Pancreas (tissue), 10 donors: Measurements from ENCODE around the gene TFDP2. TPM values are rescaled to one million over a fixed set of nuclear protein-coding genes. Genes with fewer than 3 reads are reported as not detected.
A peak's percentile ranks its signal among the peaks of the same experiment; 100 is the strongest.

ENCODE experiments used
- ATAC-seq, 4 donors: fragments of 200-7000 bp; cut with Tn5 transposase; one replicate each; pipeline versions ENCODE4 v1.8.0 to v1.9.1; 2020; ENCODE audit warnings: mild to moderate bottlenecking in 4 of 4, moderate library complexity in 4 of 4
- DNase-seq, 6 donors: peaks; one replicate each; pipeline ENCODE4 v3.0.0-alpha.2; 2020
- FAIRE-seq: peaks from 2 replicates; lab custom pipeline; 2012; peaks lifted over from hg19 to GRCh38; lab: Jason Lieb, UNC
- H3K27ac ChIP-seq, 4 donors: fragments of 200-600 bp; sonication (generic); 1 replicate in 3 of 4; 2 replicates in 1 of 4; pipeline versions ENCODE4 v1.5.0 to v1.8.0; 2020
- H3K27me3 ChIP-seq, 4 donors: fragments of 200-600 bp; one replicate each; pipeline ENCODE4 v1.8.0; 2021
- H3K36me3 ChIP-seq, 3 donors: fragments of 200-600 bp; sonication (generic) in 1 of 3; one replicate each; pipeline versions ENCODE4 v1.5.0 to v1.8.0; 2020 to 2021
- H3K4me1 ChIP-seq, 3 donors: fragments of 200-600 bp; one replicate each; pipeline ENCODE4 v1.8.0; 2021
- H3K4me3 ChIP-seq, 4 donors: fragments of 200-600 bp; sonication (generic) in 2 of 4; one replicate each; pipeline versions ENCODE4 v1.5.0 to v1.8.0; 2020 to 2021
- H3K9me3 ChIP-seq, 4 donors: fragments of 200-600 bp; one replicate each; pipeline ENCODE4 v1.8.0; 2021
- WGBS, 2 donors: extraction: QIAGEN DNeasy Blood & Tissue Kit; methylation state at CpG; one replicate each; pipeline ENCODE4 v1.1.7; 2013; 5-methylcytosine and 5-hydroxymethylcytosine counted together
- intact Hi-C, 3 donors: fragments of 100-400 bp; cut with DNase I; formaldehyde crosslinking; loops; one replicate each; pipeline versions ENCODE4 v1.11.1 to v1.14.2; 2022
- polyA plus RNA-seq, 2 donors: library from polyadenylated mRNA; stranded (reverse); fragments of 200-250 nt; gene quantifications; one replicate each; pipeline ENCODE4 v1.2.3, GENCODE V29; 2013
- total RNA-seq, 6 donors: library from RNA; stranded (reverse); fragmentation: NEBNext Ultra II Directional in 4 of 6; extraction: Animal tissue kit (Norgen Biotek cat#: 25700) in 4 of 6; gene quantifications; one replicate each; pipeline versions ENCODE4 v1.2.1 to v1.2.4, GENCODE V29; 2021 to 2023
- TF ChIP-seq, protein P1 (sequence below), 4 donors: fragments of 200-600 bp; sonication (generic) in 3 of 4; IDR thresholded peaks; one replicate each; pipeline versions ENCODE4 v1.5.0 to v1.8.0; 2021; ENCODE audit warnings: antibody characterized with exemption in 4 of 4
- donor health status: healthy with polysubstance abuse.
- donor health status: DM: no; HTN: no; CAD: no; lungs with moderate emphysema.
- donor health status: DM: no; HTN: no; CAD: no.
- donor health status: control.
- donor health status: control.
- donor health status: Bipolar disorder and iron deficiency.
- donor health status: DM: yes; HTN: yes; CAD: no.
- donor health status: DM: no; HTN: no; CAD: no.
- donor health status: DM: no; HTN: no; CAD: no.
- donor health status: DM: yes; HTN: yes; CAD: no.

Gene TFDP2, protein sequence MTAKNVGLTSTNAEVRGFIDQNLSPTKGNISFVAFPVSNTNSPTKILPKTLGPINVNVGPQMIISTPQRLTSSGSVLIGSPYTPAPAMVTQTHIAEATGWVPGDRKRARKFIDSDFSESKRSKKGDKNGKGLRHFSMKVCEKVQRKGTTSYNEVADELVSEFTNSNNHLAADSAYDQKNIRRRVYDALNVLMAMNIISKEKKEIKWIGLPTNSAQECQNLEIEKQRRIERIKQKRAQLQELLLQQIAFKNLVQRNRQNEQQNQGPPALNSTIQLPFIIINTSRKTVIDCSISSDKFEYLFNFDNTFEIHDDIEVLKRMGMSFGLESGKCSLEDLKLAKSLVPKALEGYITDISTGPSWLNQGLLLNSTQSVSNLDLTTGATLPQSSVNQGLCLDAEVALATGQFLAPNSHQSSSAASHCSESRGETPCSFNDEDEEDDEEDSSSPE
- 10 to 100 TPM; 14.8 to 25.7 (median 17.4) TPM for total RNA-seq
- 1 to 10 TPM; 4.6 to 6.9 TPM for polyA plus RNA-seq

DNA sequence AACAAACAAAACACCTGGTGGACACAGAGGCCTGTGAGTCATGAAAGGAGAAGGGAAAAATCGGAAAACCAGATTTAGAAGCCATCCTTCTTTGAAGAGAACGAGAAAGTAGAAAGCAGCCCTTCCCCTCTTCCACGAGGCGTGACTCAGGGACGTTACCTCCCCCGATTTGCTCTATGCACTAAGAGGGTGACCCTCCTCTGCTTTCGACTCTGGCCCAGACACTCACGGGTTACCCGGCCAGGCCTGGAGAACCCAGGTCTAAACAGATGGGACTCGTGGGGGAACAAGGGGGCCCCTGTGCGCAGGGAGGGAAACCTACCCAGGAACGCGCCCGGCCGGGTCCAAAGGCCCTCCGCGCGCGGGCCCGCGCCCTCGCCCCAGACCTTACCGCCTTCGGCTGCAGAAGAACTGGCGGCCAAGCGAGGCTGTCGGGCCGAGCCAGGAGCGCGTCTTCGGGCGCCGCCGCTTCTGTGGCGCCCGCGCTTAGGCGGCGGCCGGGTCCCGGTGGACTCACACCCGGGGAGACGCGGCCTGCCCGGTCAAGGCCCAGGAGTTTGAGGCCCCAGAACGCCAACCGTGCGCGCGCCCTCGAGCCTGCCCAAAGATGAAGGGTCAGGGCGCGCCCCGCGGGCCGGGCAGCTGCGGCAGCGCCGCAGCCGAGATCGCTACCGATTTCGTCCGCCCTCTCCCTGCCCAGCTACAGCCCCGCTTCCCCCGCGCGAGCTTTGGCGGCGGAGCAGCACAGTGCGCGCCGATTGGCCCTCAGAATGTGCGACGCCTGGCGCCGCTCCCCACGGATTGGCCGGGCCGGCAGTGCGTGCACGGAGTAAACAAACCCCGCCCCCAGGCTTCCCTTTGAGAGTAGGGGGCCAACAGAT is at the start of gene TFDP2:
Gene TFDP2 (minus strand): TSS at position 753 of the 881 bp plus-strand sequence. CDS start 47,795 bp downstream, outside the sequence.
- Histone ChIP-seq H3K27ac (peak within 1 kb of the TSS; percentile 56 to 80 (median 70)), H3K9me3 (no peaks in the 10 kb centered on the region), H3K36me3 (no peaks in the 10 kb centered on the region), H3K27me3 (no peaks in the 10 kb centered on the region), H3K4me3 (peak within 1 kb of the TSS; percentile 74 to 93 (median 82)), H3K4me1 (peaks cover 5 to 13% (median 6%) of the 10 kb centered on the region in 3 donors)
- ATAC-seq (peak; percentile 98 to 100 (median 99)), FAIRE-seq (no peak), DNase-seq (peak; percentile 85 to 94 (median 88))
- intact Hi-C loops, result no loop called here
- WGBS, 2 donors, result 0% methylated on average over 71 to 83 of the region's 83 CpGs
- TF ChIP-seq, protein P1, sequence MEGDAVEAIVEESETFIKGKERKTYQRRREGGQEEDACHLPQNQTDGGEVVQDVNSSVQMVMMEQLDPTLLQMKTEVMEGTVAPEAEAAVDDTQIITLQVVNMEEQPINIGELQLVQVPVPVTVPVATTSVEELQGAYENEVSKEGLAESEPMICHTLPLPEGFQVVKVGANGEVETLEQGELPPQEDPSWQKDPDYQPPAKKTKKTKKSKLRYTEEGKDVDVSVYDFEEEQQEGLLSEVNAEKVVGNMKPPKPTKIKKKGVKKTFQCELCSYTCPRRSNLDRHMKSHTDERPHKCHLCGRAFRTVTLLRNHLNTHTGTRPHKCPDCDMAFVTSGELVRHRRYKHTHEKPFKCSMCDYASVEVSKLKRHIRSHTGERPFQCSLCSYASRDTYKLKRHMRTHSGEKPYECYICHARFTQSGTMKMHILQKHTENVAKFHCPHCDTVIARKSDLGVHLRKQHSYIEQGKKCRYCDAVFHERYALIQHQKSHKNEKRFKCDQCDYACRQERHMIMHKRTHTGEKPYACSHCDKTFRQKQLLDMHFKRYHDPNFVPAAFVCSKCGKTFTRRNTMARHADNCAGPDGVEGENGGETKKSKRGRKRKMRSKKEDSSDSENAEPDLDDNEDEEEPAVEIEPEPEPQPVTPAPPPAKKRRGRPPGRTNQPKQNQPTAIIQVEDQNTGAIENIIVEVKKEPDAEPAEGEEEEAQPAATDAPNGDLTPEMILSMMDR (IDR thresholded peaks at IDR 0.05), result no peak

DNA sequence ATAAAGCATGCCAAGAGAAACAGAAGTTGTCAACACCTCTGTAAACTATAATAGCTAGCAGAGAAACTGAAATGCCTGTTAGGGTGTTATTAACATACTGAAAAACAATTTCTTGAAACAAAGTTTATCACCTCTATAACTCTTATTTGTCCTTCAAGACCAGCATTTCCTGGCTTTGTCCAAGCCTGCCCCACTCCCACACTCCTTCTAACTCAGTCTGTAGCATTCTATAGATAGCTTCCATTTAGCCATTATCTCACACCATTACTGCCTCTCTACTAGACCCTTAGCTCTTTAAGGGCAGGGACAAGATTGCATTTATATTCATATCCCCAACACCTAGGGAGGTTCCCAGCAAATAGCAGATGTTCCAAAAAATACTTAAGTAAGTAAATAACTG is 39.5 kb upstream of the TFDP2 start:
- Histone ChIP-seq H3K9me3 (no peaks in the 10 kb centered on the region), H3K4me1 (no peaks in the 10 kb centered on the region), H3K36me3 (no peaks in the 10 kb centered on the region), H3K27ac (no peak overlapping the region), H3K4me3 (no peak overlapping the region), H3K27me3 (no peaks in the 10 kb centered on the region)
- TF ChIP-seq, protein P1 (IDR thresholded peaks at IDR 0.05), result no peak
- DNase-seq (no peak), ATAC-seq (no peak), FAIRE-seq (no peak)
- intact Hi-C loops, result no loop called here

DNA sequence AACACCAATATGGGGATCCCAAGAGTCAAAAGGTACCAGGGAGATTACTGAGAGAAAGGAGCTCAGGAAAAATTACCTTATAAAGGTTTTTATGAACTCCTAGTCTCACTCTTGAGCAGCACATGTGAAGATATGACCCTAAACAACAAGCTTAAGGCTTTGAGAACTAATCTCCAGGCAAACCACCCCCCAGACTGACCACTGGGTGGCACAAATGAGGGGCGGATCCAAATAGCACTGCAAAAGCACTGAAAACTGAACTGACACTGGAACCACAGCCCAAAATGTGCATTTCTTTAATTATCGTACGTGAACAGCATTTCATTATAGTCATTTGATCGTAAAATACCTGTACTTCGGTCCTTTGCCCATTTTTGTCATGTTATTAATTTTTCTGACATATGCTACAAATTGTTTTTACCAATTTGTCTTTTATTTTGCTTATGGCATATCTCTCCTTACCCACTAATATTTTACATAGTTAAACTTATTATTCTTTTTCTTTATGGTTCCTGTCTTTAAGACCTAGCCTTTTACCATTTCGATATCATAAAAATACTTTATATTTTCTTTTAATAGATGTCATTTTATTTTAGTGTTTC is 31.5 kb upstream of the TFDP2 start:
- ATAC-seq (peak in 3 of 4 donors; percentile 55 to 64 (median 56)), FAIRE-seq (no peak), DNase-seq (peak in 1 of 6 donors; percentile 22)
- Histone ChIP-seq H3K4me1 (no peaks in the 10 kb centered on the region), H3K9me3 (no peaks in the 10 kb centered on the region), H3K36me3 (peaks cover 0 to 15% (median 0%) of the 10 kb centered on the region in 3 donors), H3K27me3 (no peaks in the 10 kb centered on the region), H3K4me3 (no peak overlapping the region), H3K27ac (no peak overlapping the region)
- TF ChIP-seq, protein P1 (IDR thresholded peaks at IDR 0.05), result peak in 1 of 4 donors; percentile 22
- intact Hi-C loops, result no loop called here
- WGBS, 2 donors, result 91 to 92% methylated on average over 6 of the region's 6 CpGs

DNA sequence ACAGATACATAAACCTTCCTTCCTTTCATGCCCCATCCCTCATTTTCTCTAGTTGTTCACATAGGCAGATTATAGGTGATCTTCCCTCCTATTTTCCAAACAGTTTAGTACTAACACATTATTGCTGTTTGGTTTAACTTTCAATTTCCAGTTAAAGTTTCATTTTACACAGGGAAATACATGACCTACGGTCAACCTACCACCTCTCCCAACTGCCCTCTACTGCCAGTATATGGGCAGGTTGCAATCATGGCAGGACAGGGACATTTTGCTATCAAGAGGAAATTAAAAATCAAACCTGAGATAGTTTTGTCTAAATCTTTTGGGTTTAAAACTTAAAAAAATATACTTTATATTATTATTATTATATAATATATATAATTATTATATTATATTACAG is 26.1 kb upstream of the TFDP2 start:
- ATAC-seq, result no peak
- H3K9me3 ChIP-seq, result no peaks in the 10 kb centered on the region
- TF ChIP-seq, protein P1 (IDR thresholded peaks at IDR 0.05), result no peak
- 86 to 93% methylated on average over 1 of the region's 1 CpG for WGBS, 2 donors
- no peak overlapping the region for H3K27ac ChIP-seq
- H3K36me3 ChIP-seq, result peaks cover 0 to 18% (median 0%) of the 10 kb centered on the region in 3 donors
- H3K4me1 ChIP-seq, result no peaks in the 10 kb centered on the region
- H3K4me3 ChIP-seq, result no peak overlapping the region
- DNase-seq, result no peak
- H3K27me3 ChIP-seq, result no peaks in the 10 kb centered on the region
- FAIRE-seq, result no peak
- intact Hi-C loops, result no loop called here
